DMS53 treated with DMSO at 0.1 percent for 48 hours (cell line): ENCODE measurements around the gene FAF1.

ENCODE experiments used
- DNase-seq: peaks from one replicate; lab custom pipeline; 2025; ENCODE audit not compliant: unreplicated experiment; lab: John Stamatoyannopoulos, UW

The FAF1 gene

GRCh38 chr1:50420689-50421365 lies 539.2 kb downstream of the FAF1 start:
- peak; percentile 29 for DNase-seq

DNA sequence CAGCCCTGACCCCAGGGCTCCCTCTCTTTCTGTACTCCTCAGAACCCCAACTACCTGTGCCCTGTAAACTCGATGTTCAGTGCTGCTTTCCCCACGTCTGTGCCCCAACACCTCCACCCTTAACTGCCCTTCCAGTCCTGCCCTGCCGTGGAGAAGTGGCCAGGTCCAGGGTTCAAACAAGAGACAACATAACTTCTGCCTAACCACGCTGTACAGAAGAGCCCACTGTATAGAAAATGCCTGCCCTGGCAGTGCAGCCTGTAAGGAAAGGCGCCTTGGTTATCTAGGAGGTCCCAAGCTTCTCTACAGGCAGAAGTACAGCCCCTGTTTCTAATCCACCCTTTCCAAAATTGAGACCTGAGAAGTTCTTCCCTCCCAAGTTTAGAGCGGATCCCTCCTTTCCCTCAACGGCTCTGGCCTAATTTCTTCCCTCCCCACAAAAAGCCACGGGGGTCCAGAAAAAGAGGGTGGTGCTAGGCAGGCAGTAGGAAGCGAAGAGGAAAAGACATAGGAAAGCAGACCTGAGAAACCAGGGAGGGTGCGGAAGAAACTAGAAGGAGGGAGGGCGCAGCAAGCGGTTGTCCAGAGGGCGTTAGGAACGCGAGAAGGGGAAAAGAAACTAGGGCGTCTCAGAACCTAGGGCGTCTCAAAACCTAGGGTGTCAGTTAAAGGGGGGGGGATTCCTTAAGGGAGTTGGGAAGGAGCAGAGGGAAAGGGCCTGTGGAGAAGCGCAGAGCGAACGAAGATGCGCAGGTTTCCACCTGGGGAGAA lies 540.0 kb downstream of the FAF1 start:
- DNase-seq = peak; percentile 33

DNA sequence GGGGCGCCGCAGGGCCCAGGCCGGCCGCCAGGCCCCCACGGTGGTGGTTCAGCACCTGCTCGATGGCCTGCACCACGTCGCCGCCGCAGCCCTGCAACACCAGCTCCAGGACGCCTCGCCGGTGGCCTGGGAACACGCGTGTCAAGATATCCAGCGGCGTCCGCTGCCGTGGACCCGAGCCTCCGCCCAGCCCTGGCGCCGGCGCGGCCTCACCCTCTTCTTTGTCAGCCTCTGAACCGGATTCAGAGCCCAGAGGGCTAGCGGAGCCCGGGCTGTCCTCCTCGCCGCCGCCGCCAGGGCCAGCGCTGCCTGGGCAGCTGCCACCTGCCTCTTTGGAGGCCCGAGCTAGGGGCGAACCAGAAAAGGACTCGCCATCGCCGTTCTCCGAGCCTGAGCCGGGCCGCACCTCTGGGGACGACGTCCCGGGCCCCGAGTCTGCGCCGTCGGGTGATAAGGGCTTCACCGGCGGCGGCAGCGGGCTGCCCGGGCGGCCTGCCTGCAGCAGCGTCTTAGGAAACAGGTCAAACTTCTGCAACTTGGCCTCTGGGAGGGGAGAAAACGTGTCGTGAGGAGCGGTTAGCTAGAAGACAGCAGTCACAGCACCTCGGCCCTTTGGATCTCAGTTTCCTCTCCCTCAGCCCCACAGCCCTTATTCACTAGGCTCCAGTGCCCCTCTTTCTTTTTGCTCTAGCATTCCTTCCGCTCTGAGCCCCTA lies 540.7 kb downstream of the FAF1 start:
- peak; percentile 39 for DNase-seq

DNA sequence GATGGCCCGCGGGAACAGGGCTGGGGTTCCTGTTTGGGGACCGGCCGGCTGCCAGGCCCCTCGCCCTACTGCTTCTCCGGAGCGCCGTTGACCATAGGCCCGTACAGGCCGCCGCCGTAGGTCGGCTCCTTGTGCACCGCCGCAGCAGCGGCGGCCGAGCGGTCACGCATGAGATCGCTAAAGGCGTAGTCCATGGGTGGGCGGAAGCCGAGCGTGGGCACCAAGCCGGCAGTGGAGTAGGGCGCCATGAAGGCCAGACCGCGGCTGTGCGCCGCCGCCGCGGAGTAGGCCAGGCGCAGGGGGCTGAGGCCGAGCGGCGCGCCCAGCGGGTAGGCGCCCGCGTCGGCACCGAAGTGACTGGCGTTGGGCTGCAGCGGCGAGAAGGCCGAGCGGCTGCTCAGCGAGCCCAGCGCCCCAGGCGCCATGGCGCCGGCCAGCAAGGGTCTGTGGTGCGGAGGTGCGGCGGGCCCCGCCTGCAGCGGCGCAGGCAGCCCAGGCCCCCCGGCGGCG lies 541.4 kb downstream of the FAF1 start:
- DNase-seq = peak; percentile 15

DNA sequence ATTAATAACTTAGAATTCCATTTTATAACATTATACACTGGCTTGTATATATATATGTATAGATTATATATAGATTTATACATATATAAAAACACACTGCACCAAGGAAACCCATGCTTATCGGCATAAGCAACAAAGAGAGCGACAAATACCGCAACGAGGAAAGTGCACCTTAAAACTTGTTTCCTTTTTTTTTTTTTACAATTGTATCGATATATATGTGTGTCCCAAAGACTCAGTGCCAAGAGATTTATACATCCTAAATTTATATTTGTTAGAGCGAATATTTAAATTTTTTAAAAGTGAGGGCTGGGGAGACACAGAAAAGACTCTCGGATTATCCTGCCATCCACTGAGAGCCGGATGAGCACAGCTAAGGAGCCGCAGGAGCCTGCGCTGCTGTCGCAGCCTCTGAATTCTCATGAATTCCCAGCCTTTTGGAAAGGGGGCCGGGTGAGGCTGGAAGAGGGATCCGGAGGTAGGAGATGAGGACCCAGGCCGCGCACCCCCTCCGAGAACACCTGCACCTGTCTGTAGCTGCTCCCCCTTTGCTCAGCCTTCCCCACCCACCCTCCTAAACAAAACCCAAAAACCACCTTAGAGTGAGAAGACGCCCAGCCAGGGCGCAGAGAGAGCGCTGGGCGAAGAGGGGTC lies 542.0 kb downstream of the FAF1 start:
- DNase-seq = peak; percentile 22

DNA sequence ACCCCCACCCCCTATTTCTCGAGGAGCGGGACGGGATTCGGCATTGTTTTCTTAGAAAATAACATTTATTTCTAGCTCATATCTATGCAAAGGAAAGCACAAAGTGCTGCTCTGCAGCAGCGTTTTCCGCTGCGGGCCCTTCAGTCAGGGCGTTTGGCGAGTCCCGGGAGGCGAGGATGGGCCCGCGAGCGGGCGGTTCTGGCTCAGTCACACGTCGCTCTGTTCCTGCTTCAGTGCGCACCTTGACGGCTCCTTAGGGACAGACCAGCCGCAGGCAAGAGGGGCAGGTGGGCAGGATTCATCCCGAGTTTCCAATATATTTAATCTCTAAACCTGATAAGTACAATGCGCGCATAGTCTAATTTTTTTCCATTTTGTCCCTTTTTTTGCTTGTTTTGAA lies 542.6 kb downstream of the FAF1 start:
- DNase-seq = no peak

- no peak for DNase-seq
Measured at GRCh38 chr1:50416553-50417453, 543.3 kb downstream of the FAF1 start.

DNA sequence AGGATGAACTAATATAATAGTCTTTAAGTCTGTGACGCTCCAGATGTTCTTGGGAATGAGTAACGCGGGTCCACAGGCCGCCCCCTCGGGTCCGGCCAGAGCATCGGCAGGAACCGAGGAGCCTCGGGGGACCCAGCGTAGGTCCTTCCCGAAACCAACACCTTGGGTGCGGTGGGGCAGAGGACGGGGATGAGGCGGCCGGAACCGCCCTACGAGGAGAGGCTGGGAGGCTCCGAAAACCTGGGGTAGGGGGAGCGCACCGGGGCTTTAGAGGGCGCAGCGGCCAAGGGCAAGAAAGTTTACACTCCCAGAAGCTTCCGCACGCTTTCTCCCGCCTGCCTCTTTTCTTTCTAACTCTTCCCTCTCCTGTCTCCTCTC lies 543.9 kb downstream of the FAF1 start:
- no peak for DNase-seq

DNA sequence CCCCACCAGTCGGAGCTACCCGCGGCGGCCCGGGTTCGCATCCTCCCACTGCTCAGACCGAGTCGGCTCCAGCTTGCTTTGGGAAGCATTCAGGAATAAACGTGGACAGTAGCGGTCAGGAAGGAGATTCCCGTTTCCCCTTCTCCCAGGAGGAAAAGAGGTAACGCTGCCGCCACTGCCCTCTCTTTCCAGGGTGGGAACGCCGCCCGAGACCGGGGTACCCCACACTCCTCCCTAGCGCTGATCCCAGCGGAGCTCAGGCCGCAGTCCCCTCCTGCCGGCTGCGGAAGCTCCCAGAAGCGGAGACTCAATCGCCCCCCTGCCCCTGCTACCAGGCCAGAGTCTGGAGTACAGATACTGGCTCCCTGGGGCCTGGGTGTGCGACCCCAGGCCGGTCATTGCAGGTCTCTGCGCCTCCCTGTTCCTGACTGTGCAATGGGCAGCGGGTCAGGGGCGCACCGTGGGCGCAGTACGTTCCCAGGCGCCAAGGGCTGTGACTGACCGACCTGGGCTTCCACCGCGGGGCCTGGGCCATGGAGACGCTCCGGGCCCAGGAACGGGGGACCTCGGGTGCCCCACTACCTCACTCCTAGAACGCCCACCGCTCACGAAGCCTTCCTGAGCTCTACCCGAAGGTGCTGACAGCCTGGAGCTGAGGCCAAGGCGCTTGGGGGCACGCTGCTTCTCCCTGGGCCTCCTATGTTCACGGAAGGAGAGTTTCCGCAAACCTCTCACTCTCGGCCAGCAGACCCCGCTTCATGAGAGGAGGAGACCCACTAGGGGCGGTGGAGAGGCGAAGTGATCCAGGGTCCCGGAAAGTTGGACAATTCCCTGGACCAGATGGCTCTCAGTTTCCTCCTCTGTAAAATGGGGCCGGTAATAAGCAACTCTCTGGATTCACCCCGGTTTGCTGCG lies 544.6 kb downstream of the FAF1 start:
- DNase-seq = no peak

DNA sequence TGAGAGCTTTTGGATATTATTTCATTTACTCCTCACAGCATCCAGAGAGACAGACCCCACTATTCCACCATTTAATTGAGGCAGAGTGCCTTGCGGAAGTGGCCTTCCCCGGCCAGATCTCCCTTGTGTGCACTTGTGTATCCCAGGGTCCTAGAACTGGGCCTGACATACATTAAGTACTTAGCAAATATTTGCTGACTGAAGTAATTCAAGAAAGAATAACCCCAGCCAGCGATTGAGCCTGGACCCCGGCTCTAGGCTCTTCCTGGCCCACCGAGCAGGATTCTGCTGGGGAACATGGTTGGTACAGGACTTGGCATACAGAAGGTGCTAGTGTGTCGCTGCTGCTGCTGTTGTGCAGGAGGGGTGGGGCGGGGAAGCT lies 545.2 kb downstream of the FAF1 start:
- DNase-seq = no peak

GRCh38 chr1:50412813-50413476 lies 547.1 kb downstream of the FAF1 start:
- DNase-seq = no peak

DNA sequence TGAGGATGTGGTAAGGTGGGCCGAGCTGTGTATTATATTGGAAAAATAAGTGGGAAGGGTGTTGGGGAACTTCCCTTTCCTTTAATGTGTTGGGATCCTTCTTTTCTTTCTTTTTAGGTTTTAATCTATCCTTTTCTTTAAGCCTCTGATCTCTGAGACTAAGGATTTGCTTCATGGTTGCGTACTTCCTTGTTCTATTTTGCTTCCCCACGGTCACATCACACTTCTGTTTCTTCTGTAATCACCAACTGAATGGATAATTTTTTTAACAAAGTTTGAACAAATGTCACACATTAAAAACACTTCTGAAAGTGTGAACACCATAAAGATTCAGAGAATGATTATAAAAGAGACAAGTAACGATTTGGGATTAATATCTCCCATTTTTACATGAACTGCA lies 554.3 kb downstream of the FAF1 start:
- no peak for DNase-seq

GRCh38 chr1:50393522-50394120 lies 566.4 kb downstream of the FAF1 start:
- DNase-seq = no peak
